ENCODE results near the gene OBSCN.

The OBSCN gene

GRCh38 chr1:228368801-228369607 lies 161.2 kb downstream of the OBSCN start:
- DNase-seq (ENCODE audit: low spot score) = no peak

DNA sequence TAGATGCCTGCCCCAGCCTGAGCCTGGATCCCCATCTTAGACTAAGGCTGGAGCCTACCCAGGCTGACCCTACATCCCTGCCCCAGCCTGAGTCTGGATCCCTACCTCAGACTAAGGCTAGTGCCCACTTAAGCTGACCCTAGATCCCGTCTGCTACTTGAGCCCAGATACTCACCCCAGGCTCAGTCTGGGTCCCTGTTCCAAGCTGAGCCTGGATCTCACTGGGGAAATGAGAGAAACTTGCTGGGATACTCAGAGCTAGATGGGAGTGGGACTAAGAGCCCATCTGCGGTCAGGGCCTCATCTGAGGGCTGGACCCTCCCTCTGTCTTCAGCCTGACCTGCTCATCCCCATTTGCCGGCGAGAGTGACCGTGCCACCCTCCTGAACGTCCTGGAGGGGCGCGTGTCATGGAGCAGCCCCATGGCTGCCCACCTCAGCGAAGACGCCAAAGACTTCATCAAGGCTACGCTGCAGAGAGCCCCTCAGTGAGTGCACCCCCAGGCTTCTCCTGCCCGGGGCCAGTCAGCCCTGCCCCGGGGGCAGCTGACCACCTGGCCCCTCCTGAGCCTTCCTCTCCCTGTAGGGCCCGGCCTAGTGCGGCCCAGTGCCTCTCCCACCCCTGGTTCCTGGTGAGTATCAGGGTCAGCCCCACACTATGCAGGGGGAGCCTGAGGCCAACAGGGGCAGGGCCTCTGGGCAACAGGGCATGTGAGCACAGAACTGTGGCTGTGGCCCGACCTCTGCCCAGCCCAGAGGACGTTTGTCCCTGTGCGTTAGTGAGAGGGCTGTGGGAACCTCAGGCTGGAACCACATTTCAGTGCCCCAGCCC lies 162.0 kb downstream of the OBSCN start:
- DNase-seq (ENCODE audit: low spot score) = no peak

GRCh38 chr1:228370439-228370940 lies 162.6 kb downstream of the OBSCN start:
- DNase-seq (ENCODE audit: low spot score) = no peak

DNA sequence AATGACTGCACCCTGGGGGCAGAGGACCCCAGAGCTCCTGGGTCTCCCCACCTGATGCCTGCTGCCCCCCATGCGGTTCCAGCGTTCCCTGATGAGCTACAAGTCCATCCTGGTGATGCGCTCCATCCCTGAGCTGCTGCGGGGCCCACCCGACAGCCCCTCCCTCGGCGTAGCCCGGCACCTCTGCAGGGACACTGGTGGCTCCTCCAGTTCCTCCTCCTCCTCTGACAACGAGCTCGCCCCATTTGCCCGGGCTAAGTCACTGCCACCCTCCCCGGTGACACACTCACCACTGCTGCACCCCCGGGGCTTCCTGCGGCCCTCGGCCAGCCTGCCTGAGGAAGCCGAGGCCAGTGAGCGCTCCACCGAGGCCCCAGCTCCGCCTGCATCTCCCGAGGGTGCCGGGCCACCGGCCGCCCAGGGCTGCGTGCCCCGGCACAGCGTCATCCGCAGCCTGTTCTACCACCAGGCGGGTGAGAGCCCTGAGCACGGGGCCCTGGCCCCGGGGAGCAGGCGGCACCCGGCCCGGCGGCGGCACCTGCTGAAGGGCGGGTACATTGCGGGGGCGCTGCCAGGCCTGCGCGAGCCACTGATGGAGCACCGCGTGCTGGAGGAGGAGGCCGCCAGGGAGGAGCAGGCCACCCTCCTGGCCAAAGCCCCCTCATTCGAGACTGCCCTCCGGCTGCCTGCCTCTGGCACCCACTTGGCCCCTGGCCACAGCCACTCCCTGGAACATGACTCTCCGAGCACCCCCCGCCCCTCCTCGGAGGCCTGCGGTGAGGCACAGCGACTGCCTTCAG lies 163.3 kb downstream of the OBSCN start:
- DNase-seq (ENCODE audit: low spot score) = no peak

DNA sequence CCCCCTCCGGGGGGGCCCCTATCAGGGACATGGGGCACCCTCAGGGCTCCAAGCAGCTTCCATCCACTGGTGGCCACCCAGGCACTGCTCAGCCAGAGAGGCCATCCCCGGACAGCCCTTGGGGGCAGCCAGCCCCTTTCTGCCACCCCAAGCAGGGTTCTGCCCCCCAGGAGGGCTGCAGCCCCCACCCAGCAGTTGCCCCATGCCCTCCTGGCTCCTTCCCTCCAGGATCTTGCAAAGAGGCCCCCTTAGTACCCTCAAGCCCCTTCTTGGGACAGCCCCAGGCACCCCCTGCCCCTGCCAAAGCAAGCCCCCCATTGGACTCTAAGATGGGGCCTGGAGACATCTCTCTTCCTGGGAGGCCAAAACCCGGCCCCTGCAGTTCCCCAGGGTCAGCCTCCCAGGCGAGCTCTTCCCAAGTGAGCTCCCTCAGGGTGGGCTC lies 163.9 kb downstream of the OBSCN start:
- DNase-seq (ENCODE audit: low spot score) = no peak

DNA sequence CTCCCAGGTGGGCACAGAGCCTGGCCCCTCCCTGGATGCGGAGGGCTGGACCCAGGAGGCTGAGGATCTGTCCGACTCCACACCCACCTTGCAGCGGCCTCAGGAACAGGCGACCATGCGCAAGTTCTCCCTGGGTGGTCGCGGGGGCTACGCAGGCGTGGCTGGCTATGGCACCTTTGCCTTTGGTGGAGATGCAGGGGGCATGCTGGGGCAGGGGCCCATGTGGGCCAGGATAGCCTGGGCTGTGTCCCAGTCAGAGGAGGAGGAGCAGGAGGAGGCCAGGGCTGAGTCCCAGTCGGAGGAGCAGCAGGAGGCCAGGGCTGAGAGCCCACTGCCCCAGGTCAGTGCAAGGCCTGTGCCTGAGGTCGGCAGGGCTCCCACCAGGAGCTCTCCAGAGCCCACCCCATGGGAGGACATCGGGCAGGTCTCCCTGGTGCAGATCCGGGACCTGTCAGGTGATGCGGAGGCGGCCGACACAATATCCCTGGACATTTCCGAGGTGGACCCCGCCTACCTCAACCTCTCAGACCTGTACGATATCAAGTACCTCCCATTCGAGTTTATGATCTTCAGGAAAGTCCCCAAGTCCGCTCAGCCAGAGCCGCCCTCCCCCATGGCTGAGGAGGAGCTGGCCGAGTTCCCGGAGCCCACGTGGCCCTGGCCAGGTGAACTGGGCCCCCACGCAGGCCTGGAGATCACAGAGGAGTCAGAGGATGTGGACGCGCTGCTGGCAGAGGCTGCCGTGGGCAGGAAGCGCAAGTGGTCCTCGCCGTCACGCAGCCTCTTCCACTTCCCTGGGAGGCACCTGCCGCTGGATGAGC lies 164.5 kb downstream of the OBSCN start:
- no peak for DNase-seq (ENCODE audit: low spot score)

- no peak for DNase-seq (ENCODE audit: low spot score)
Measured at GRCh38 chr1:228373004-228373680, 165.3 kb downstream of the OBSCN start.

- DNase-seq (ENCODE audit: low spot score) = no peak
Measured at GRCh38 chr1:228373681-228374571, 166.1 kb downstream of the OBSCN start.

DNA sequence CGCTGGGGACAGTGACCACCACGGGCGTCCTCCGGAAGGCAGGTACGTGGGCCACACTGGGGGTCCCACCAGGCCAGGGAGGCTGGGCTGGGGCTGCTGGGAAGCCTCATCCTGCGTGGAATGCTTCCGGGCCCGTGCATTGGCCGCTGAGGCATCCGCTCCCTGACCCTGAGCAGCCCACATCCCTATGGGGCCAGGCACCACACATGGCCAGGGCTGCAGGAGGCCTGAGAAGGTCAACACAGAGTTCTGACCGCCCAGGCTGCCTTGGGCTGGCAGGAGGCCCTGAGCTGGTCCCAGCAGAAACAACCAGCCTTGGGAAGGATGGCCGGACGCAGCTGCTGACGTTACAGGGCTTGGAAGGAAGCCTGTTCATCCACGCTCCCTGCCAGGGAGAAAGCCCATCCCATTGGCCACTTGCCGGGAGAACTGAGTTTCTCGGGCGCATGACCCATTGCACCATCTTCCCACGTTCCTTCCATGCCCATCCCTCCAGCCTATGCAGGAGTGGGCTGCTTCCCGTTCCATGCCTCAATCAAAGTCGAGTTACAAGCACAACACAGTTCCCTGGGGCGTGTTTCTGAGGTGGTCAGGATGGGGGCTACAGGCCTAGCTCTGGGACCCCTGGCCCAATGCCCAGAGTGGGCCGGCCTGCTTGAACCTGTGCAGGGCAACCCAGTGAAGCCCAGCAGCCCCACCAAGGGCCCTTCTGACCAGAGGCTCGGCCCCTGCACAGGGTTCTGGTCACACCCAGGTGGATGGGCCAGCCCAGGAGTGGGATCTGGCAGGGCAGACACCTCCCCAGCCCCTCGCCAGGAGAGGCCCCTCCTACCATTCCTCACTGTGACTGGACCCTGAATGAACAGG lies 167.1 kb downstream of the OBSCN start:
- DNase-seq (ENCODE audit: low spot score) = no peak

GRCh38 chr1:228375578-228376261 lies 167.9 kb downstream of the OBSCN start:
- DNase-seq (ENCODE audit: low spot score) = no peak

DNA sequence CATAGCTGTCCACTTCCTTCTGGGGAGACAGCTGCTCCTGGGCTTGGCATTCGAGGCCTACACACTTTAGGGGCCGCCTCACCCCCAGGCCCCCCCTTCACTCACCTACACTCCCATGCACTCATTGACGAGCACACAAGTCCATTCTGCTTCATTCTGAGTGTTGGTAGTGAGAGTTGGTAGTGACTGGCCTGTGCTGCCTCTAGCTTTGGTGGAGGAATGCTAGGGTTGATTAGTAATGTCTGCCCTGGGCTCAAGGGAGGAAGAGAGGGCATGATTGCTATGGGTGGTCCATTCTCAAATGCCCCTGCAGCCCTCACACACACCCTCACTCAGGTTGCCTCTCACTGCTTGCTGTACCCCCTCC lies 168.4 kb downstream of the OBSCN start:
- DNase-seq (ENCODE audit: low spot score) = no peak

DNA sequence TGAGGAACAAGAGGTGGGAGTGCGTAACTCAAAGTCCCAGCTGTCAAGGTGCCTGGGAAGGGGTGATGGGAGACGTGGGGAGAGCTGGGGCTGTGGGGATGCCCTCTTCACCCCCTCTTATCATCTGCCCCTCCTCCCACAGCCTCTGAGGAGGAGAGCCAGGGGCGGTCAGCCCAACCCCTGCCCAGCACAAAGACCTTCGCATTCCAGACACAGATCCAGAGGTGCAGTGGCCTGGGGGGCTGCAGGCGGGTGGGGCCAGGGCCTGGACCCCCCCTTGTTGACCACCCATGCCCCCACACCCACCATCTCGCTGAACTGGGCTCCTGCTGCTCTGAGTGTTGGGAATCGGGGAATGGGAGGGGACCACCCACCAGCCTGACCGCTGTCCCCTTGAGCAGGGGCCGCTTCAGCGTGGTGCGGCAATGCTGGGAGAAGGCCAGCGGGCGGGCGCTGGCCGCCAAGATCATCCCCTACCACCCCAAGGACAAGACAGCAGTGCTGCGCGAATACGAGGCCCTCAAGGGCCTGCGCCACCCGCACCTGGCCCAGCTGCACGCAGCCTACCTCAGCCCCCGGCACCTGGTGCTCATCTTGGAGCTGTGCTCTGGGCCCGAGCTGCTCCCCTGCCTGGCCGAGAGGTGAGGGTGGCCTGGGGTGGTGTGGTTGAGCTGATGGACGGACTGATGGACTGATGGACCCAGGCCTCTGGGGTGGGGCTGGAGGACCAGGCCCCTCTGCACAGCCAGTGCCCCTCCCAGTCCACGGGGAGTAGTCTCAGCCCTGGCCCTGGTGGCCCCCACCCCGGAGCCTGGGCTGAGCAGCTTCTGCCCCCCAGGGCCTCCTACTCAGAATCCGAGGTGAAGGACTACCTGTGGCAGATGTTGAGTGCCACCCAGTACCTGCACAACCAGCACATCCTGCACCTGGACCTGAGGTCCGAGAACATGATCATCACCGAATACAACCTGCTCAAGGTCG lies 169.1 kb downstream of the OBSCN start:
- DNase-seq (ENCODE audit: low spot score) = no peak

- DNase-seq (ENCODE audit: low spot score) = no peak
Measured at GRCh38 chr1:228377664-228378089, 169.8 kb downstream of the OBSCN start.

DNA sequence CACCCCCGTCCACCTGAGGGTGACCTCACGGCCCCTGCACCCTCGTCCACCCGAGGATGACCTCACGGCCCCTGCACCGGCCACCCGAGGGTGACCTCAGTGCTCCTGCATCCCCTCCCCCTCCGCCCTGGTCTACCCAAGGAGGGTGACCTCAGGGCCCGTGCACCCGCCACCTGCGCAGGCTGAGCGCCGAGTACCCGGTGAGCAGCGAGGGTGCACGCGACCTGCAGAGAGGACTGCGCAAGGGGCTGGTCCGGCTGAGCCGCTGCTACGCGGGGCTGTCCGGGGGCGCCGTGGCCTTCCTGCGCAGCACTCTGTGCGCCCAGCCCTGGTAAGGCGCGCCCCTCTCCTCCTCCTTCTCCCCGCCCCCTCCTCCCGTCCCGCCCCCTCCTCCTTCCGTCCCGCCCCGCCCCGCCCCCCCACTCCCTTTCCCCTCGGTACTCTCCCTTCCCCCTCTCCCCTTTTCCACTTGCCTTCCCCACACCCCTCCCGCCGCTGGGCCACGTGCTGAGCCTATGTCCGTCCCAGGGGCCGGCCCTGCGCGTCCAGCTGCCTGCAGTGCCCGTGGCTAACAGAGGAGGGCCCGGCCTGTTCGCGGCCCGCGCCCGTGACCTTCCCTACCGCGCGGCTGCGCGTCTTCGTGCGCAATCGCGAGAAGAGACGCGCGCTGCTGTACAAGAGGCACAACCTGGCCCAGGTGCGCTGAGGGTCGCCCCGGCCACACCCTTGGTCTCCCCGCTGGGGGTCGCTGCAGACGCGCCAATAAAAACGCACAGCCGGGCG lies 170.4 kb downstream of the OBSCN start:
- no peak for DNase-seq (ENCODE audit: low spot score)

DNA sequence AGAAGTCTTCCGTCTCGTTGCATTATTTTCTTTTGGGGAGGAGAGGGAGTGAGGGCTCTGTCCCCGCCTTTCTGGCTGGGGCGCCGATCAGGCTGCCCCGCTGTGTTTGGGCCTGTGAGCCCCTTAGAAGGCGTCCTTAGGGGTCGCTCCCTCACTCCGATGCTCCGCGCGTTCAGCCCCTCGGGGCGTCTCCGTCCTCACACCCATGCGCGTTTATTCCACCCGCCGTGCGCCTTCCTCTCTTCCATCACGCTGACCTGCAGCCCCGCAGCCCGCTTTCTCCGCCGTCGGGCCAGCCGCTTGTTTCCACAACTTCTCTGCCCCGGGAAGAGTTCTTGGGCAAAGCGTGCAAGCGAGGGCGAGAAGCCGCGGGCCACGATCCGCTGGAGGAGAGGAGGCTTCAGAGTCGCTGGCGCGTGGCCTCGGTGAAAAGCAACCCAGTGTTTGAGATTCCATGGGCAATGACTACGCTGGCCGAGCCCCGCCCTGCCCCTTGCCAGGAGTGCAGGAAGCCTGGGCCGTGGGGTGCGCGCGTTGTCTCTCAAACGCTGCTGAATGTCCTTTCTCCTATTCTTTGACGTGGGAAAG lies 171.1 kb downstream of the OBSCN start:
- DNase-seq (ENCODE audit: low spot score) = no peak

- DNase-seq (ENCODE audit: low spot score) = no peak
Measured at GRCh38 chr1:228379666-228380065, 171.8 kb downstream of the OBSCN start.
